Choroid plexus epithelial cell (primary cell): ENCODE results near the gene KIAA1217.

Experiments used
- DNase-seq: peaks from one replicate; pipeline ENCODE4 v3.0.0-alpha.2; 2010; ENCODE audit warnings: low read depth
- H3K4me3 ChIP-seq: 2 replicates; pipeline ENCODE4 v1.5.1; 2011; ENCODE audit warnings: low read depth, mild to moderate bottlenecking, control low read depth, low read length, moderate library complexity
- TF ChIP-seq, protein P1 (sequence below): conservative IDR thresholded peaks from 2 replicates; pipeline ENCODE4 v1.5.1; 2011; ENCODE audit warnings: low read depth, mild to moderate bottlenecking, control low read depth, inconsistent platforms, low read length, moderate library complexity

KIAA1217 gene

DNA sequence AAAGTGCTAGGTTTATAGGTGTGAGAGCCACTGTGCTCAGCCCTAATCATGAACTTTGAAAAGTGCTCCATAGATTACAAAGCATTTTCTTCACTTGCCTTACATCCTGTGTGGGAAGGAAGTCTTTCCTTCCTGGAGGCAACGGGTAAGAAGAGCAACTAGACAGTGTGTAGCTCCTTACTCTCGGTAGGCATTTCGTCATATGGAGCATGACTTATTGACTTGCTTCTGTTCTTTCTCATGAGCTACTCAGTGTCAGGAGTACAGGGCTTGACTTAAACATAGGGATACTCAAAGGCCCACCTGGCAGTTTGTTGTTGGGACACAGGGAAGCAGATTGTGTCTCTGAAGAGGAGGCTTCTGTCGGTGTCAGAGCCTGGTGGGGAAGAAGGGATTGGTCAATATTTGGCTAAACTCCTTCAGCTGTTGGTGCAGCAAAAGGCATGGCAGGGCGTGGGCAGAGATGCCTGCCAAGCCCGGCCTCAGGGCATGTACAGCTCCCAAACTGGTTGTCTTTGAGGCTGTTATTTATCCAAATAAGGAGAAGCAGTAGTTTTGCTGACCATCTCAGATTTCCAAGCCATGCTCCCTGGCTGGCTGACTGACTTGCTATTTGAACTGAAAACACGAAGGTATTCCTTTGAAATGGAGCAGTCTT, 248.9 kb downstream of the KIAA1217 start:
- H3K4me3 ChIP-seq = no peak overlapping the region
- TF ChIP-seq, protein P1, sequence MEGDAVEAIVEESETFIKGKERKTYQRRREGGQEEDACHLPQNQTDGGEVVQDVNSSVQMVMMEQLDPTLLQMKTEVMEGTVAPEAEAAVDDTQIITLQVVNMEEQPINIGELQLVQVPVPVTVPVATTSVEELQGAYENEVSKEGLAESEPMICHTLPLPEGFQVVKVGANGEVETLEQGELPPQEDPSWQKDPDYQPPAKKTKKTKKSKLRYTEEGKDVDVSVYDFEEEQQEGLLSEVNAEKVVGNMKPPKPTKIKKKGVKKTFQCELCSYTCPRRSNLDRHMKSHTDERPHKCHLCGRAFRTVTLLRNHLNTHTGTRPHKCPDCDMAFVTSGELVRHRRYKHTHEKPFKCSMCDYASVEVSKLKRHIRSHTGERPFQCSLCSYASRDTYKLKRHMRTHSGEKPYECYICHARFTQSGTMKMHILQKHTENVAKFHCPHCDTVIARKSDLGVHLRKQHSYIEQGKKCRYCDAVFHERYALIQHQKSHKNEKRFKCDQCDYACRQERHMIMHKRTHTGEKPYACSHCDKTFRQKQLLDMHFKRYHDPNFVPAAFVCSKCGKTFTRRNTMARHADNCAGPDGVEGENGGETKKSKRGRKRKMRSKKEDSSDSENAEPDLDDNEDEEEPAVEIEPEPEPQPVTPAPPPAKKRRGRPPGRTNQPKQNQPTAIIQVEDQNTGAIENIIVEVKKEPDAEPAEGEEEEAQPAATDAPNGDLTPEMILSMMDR = no peak
- peak; percentile 54 for DNase-seq

DNA sequence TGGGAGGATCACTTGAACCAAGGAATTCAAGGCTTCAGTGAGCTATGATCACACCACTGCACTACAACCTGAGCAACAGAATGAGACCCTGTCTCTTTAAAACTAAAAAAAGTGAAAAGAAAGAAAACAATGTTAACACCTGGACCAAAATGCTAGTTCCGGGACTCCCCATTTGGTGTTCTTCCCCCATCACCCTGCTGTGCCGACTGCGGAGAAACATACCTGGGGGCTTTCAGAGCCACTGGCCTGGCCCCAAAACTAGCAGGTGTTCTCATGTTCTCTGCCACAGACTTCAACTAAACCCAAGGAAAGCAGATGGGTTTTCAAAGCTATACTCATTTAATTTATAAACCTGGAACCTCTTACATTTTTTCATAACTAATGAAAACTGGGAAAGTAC, 250.9 kb downstream of the KIAA1217 start:
- H3K4me3 ChIP-seq = no peak overlapping the region
- TF ChIP-seq, protein P1 = no peak
- DNase-seq = no peak

DNA sequence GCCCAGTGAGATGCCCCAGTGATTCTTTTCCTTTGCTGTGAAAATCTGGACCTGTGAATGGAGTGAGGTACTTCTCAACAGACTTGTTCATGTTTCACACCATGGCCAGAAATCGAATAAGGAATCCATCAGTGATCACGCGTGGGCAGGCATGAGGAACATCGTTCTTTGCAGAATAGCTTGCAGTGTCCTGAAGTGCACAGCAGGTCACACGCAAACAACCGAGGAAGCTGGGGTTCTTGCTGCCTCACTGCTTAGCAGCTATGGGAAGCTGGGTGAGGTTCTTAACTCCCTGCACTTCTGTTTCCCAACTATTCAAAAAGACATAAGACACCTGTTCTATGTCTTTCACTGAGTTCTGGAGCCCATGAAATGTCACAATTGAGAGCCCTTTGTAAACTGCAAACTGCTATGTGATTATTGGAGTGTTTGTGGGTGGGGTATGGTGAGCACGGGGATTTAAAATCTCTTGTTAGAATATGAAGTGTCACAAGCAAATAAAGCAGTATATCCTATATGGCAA, 253.4 kb downstream of the KIAA1217 start:
- TF ChIP-seq, protein P1 = no peak

DNA sequence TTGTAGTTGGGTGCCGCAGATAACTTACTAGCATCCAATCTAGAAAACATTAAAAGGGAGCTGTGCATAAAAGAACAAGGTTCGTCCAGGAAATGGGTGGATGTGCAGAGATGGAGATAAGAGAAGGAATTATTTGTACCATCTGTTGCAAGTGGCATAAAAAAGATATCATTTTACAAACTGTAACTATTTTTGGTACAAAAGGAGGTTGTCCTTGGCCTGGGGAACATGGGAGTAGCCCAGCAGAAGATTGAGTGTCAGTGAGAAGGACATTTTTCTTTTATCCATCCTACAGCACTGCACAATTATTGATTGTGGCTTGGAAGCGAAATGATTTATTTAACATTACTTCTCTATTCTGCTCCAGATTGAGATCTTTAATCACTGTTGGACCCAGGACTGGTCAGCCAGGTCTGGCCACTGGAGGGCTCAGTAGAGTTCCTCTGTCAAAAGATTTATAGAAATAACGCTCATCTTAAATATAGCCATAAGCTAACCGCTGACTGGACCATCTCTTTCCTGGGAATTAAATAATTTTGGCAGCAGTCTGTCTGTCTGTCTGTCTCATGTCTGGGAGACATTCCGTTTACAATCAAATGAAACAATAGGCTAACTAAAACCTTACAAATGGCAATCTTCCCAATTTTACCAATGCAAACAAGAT, 254.1 kb downstream of the KIAA1217 start:
- TF ChIP-seq, protein P1 = peak; percentile 49
- no peak overlapping the region for H3K4me3 ChIP-seq
- peak; percentile 33 for DNase-seq

More for the DNA sequence above, 253.4 kb downstream of the KIAA1217 start:
- H3K4me3 ChIP-seq = no peak overlapping the region
- no peak for DNase-seq

DNA sequence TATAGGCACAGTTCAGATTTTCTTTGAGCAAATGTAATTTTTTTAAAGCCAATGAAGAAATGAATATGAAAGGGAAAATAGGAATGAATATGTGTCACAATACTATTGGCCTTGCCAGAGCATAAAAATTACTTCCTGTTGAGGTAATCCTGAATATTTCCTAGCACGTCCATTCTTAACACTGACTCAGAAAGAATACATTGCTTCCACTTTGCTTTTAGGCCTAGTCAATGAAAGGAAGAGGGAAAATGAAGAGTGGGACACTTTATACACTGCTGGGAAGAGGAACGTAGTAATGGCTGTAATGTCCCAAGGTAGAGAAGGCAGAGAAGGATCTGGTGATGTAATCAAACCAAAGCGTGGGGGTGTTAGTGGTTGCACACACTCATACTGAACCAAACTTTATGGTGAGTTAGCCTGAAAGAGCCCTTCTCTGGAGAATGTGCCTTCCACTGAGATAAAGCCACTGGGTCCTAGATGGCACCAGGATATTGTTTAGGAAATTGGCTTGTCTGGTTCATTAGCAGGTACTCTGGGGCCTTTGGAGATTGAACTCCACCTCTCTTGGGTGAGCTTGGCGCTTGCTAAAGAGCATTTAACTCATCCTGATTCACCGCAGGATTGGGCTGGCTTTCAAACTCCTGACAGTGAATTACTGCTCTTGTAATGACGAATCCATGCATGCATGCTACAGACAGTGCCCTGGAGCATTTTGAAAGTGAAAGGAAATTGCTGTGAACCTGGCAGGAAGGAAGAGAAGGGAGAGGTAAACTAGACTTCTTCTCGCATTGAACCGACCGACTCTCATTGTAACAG, 254.9 kb downstream of the KIAA1217 start:
- TF ChIP-seq, protein P1 = no peak
- DNase-seq = peak; percentile 83
- H3K4me3 ChIP-seq = no peak overlapping the region

DNA sequence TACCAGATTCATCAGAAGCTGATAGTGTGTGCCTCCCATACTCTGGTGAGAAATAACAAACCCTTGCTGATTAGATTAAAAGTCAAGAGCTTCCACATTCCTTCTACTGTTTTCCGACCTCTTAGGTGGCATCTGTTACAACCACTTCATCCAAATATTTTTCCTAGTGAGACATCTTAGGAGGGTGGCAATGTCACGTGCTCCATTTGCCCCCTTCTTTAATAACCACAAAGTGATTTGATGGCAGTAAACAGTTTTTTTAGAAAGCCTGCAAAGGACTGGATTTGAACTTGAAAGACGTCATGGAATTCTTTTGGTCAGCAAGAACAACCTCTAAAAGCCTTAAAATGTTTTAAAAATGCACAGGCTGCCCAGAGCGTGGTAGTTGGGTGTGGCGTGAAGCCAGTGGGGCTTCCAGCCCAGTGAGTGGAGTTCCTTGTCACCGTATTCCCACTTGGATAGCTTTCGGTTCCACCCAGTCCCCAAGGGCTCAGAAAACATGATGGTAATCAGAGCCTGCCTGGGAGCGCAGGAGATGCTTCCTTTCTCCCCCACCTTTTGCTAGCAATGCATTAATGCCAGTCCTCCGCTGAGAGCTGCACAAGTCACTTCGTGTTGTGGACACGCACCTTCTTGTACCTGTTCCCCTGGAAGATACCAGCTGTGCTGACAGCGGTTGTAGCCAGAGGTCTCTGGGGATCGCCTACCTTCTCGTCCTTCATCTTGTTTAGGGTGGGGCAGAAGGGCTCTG, 256.4 kb downstream of the KIAA1217 start:
- TF ChIP-seq, protein P1 = no peak
- H3K4me3 ChIP-seq = no peak overlapping the region
- DNase-seq = peak; percentile 88
